ENCODE measurements around the gene TUBB8.
A peak's percentile ranks its signal among the peaks of the same experiment; 100 is the strongest.
"Not testable (repeated sequence)": the region's sequence is repeated elsewhere in the genome, so short reads cannot be mapped to it uniquely, and the experiment has no call there.

The TUBB8 gene

GRCh38 chr10:48996-49395, at the start of gene TUBB8:
TSS of gene TUBB8 (minus strand) at chr10:49296. CDS start at chr10:49238, 58 bp downstream.
- H3K27ac ChIP-seq = no peak within 1 kb of the TSS
- H3K4me3 ChIP-seq = no peak within 1 kb of the TSS

GRCh38 chr10:96466-96865, 47.4 kb upstream of the TUBB8 start:
- H3K4me3 ChIP-seq = no peak overlapping the region
- no peak overlapping the region for H3K27ac ChIP-seq

DNA sequence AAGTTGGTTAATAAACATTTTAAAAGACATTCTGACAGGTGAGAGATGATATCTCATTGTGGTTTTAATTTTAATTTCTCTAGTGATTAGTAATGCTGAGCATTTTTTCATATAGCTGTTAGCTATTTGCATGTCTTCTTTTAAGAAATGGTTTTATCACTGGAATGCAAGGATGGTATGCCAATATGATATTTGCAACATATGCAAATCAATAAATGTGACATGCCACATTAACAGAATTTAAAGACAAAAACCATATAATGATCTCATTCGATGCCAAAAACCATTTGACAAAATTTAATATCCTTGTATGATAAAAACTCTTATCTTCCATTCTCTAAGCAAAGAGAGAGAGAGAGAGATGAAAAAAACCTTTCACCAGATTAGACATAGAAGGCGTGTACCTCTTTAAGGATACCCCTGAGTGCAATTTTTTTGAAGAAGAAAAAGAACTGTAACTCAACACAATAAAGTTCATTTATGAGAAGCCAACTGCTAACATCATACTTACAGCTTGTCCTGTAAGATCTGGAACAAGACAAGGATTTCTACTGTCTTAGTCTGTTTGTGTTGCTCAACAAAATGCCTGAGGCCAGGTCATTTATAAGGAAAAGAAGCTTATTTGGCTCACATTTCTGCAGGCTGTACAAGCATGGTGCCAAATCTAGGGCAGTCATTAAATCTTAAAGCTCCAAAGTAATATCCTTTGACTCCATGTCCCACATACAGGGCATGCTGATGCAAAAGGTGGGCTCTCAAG, 46.4 kb upstream of the TUBB8 start:
- Histone ChIP-seq H3K27ac (no peak overlapping the region), H3K4me3 (no peak overlapping the region)

- Histone ChIP-seq H3K4me3 (no peak overlapping the region), H3K27ac (no peak overlapping the region)
Observed at GRCh38 chr10:94613-95012, 45.5 kb upstream of the TUBB8 start.

GRCh38 chr10:92846-93245, 43.8 kb upstream of the TUBB8 start:
- H3K4me3 ChIP-seq = no peak overlapping the region
- H3K27ac ChIP-seq = no peak overlapping the region

GRCh38 chr10:92153-92552, 43.1 kb upstream of the TUBB8 start:
- Histone ChIP-seq H3K27ac (peak overlapping the region in 1 of 21 experiments; percentile 7), H3K4me3 (no peak overlapping the region)

DNA sequence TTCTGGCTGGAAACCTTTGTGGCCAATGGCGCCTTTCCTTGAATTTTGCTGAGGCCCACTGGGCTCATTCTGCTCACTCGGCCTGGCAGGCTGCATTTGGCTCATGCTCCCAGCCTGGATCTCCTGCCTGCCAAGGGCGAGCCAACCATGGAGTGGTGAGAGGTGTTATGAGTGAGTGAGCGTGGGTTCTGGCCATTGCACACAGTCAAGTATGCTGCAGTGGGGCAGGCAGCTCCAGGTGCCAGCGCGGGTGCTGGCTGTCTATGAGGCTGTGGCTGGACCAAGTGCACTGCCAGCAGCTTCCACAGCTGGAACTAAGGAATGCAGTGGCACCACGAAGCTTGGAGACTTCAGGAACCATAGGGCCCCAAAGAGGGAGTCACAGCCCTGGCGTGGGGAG, 42.2 kb upstream of the TUBB8 start:
- no peak overlapping the region for H3K27ac ChIP-seq
- no peak overlapping the region for H3K4me3 ChIP-seq

DNA sequence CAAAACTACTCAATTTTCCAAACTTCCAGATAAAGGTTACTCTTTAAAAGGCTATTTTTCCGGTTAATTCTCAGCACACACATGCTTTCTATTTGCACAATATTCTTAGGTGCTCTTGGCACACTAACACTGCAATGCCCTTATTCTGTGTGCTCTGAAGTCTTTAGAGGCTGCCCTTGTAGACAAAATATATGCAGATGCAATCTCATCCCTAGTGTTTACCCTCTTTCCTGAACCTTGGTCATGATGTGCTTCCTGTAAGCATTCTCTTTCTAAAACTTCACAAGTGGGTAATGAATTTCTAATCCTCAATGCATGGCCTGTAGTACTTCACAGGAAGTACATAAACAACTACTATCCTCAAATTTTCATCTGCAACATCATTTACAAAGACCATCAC, 41.1 kb upstream of the TUBB8 start:
- H3K27ac ChIP-seq = no peak overlapping the region
- no peak overlapping the region for H3K4me3 ChIP-seq

DNA sequence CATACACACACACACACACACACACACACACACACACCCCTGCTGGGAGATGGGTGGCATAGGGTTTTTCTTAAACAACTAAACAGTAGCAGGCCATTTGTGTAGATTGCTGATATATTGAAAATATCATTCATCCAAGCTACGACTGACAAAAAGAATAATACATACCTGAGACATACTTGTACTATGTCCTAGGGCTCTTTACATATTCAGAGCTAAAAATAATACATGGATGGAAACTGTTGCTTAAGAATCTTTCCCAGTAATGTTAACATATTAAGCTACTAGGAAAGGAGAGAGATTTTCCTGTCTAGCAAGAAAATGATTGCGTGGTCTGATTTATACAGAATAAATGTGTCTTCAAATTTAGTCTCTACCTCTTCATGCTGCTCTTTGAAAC, 40.2 kb upstream of the TUBB8 start:
- H3K27ac ChIP-seq = no peak overlapping the region

GRCh38 chr10:88253-88652, 39.2 kb upstream of the TUBB8 start:
- Histone ChIP-seq H3K4me3 (no peak overlapping the region), H3K27ac (no peak overlapping the region)

More for the DNA sequence above, 40.2 kb upstream of the TUBB8 start:
- no peak overlapping the region for H3K4me3 ChIP-seq

- H3K27ac ChIP-seq = no peak overlapping the region
- H3K4me3 ChIP-seq = no peak overlapping the region
Observed at GRCh38 chr10:87177-88080, 38.3 kb upstream of the TUBB8 start.

DNA sequence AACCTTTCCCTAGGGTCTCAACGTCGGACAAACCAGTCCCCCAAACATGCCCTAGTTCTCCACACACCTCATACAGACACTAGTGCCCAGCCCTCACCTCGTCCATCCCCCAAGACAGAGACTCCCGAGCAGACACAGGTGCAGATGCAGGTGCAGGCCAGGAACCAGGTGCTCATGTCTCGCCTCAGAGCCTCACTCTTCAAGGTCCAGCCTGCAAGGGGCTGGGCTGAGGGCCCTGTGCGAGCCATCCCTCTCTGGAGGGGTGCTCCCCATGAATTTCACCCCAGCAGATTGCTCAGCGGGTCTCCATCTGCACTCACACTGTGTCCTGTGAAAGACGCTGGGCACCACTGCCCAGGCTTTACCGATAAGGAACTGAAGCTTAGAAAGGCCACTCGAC, 36.9 kb upstream of the TUBB8 start:
- Histone ChIP-seq H3K27ac (no peak overlapping the region), H3K4me3 (no peak overlapping the region)

- no peak overlapping the region for H3K4me3 ChIP-seq
Observed at GRCh38 chr10:85044-85443, 35.9 kb upstream of the TUBB8 start.

GRCh38 chr10:83930-84530, 34.9 kb upstream of the TUBB8 start:
- Histone ChIP-seq H3K27ac (no peak overlapping the region), H3K4me3 (no peak overlapping the region)

More at GRCh38 chr10:85044-85443, 35.9 kb upstream of the TUBB8 start:
- H3K27ac ChIP-seq = no peak overlapping the region

GRCh38 chr10:80477-81105, 31.5 kb upstream of the TUBB8 start:
- no peak overlapping the region for H3K27ac ChIP-seq

DNA sequence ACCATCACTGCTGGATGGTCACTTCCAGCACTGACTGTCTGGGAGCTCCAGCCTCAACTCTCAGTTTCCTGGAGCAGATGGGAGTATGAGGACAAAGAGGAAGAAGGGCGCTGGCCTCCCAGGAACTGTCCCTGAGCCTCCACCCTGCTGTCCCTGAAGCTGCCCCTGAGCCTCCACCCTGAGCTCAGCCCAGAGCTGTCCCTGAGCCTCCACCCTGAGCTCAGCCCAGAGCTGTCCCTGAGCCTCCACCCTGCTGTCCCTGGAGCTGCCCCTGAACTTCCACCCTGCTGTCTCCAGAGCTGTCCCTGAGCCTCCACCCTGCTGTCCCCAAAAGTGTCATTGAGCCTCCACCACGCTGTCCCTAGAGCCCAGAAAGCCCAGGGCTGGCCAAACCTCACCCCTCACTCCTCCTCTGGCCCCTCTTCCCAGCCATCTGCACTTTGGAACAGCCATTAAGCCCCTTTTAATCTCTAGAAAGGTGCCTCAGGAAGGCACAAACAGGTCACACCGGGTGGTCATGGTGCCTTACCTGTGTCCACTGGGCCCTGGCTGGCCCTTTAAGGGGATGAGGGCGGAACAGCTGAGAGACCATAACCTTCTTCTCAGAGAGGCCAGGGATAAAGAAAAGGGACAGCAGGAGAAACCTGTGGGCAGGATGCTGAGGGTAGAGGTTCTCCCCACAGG, 30.6 kb upstream of the TUBB8 start:
- Histone ChIP-seq H3K4me3 (no peak overlapping the region), H3K27ac (no peak overlapping the region)

More at GRCh38 chr10:80477-81105, 31.5 kb upstream of the TUBB8 start:
- no peak overlapping the region for H3K4me3 ChIP-seq

- no peak overlapping the region for H3K4me3 ChIP-seq
Observed at GRCh38 chr10:78556-78955, 29.5 kb upstream of the TUBB8 start.

GRCh38 chr10:74266-74621, 25.1 kb upstream of the TUBB8 start:
- H3K27ac ChIP-seq = not testable (repeated sequence)
- peak overlapping the region in 6 of 7 experiments; percentile 19 to 47 (median 42) for H3K4me3 ChIP-seq

More at GRCh38 chr10:78556-78955, 29.5 kb upstream of the TUBB8 start:
- no peak overlapping the region for H3K27ac ChIP-seq

DNA sequence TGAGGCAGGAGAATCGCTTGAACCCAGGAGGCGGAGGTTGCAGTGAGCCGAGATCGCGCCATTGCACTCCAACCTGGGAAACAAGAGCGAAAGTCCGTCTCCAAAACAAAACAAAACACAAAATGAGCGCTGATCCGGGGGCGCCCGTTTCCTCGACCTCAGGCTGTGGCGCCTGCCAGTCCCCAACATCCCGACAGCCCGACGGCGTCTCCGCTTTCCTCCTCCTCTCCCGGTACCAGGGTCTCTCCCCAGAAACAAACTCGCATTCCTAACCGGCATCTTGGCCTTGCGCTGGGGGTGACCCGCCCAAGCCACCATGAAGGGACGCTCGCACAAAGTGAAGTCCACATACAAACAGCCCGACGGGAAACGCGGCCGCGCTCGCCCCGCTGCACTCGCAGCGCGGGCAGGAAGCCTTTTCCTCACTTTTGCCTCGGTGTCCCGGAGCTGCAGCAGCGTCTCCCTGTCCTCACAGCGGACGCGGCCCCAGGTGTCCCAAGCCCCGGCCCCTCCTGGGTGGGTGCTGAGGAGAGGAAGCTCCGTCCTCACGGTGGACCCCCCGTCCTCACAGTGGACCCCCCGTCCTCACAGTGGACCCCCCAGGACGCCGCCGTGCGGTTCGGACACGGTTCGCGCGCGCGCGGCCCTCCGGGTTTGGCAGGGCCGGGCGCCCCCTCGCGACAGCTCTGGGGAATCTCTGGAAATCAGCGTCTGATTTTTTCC, 24.6 kb upstream of the TUBB8 start:
- not testable (repeated sequence) for H3K27ac ChIP-seq

More for the DNA sequence above, 24.6 kb upstream of the TUBB8 start:
- H3K4me3 ChIP-seq = peak overlapping the region; percentile 19 to 47 (median 41)
